Body of pancreas (tissue), 4 donors: ENCODE results near the gene PAPOLA. TPM values are rescaled to one million over a fixed set of nuclear protein-coding genes. Genes with fewer than 3 reads are reported as not detected.

Experiments
- ATAC-seq: fragments of 150-250 bp; one replicate; pipeline ENCODE4 v1.9.1; 2016
- DNase-seq, 4 donors: peaks; one replicate each; pipeline ENCODE4 v3.0.0-alpha.2; 2019
- H3K27ac ChIP-seq, 4 donors: fragments of 200-600 bp; sonication (generic); 1 replicate in 3 of 4; 2 replicates in 1 of 4; pipeline versions ENCODE4 v1.5.1 to v1.6.1; 2016 to 2019; ENCODE audit warnings: mild to moderate bottlenecking in 1 of 4, mixed read lengths in 1 of 4, moderate library complexity in 1 of 4
- H3K27me3 ChIP-seq, 2 donors: fragments of 200-600 bp; sonication (generic); one replicate each; pipeline ENCODE4 v1.6.0; 2016; ENCODE audit warnings: mild to moderate bottlenecking in 1 of 2
- H3K36me3 ChIP-seq, 2 donors: fragments of 200-600 bp; sonication (generic); replicated peaks in 1 of 2; 2 replicates each; pipeline ENCODE4 v1.5.1; 2016; ENCODE audit warnings: low read depth in 2 of 2; ENCODE audit not compliant: insufficient read depth in 1 of 2
- H3K4me1 ChIP-seq: fragments of 200-600 bp; sonication (generic); one replicate; pipeline ENCODE4 v1.6.0; 2016
- H3K4me3 ChIP-seq, 2 donors: fragments of 200-600 bp; sonication (generic); 1 replicate in 1 of 2; 2 replicates in 1 of 2; pipeline ENCODE4 v1.5.1; 2016 to 2019
- H3K9me3 ChIP-seq, 3 donors: fragments of 200-600 bp; sonication (generic); 1 replicate in 2 of 3; 2 replicates in 1 of 3; pipeline ENCODE4 v1.5.1; 2016
- CTCF ChIP-seq, 7 experiments: fragments of 450-650 bp in 4 of 7; fragments of 200-600 bp in 3 of 7; sonication (generic) in 3 of 7; IDR thresholded peaks; one replicate each; pipeline ENCODE4 v1.5.1; 2016 to 2019; ENCODE audit warnings: antibody characterized with exemption in 7 of 7
- POLR2A ChIP-seq, 3 donors: fragments of 450-650 bp; IDR thresholded peaks; one replicate each; pipeline ENCODE4 v1.6.1; 2016; ENCODE audit warnings: antibody characterized with exemption in 3 of 3, mild to moderate bottlenecking in 2 of 3
- WGBS, 2 donors: methylation state at CpG; one replicate each; pipeline ENCODE4 v1.1.5; 2017; 5-methylcytosine and 5-hydroxymethylcytosine counted together
- intact Hi-C: fragments of 100-400 bp; cut with DNase I; formaldehyde crosslinking; loops from one replicate; pipeline ENCODE4 v1.15.1; 2023
- total RNA-seq, 2 donors: library from RNA; depleted of rRNA; stranded (reverse); fragments of >200 nt; gene quantifications; one replicate each; pipeline ENCODE4 v1.1.0, GENCODE V29; 2016

PAPOLA gene
- total RNA-seq, 2 donors from 2014 or later = 122 to 163 TPM

- H3K27me3 ChIP-seq = no peaks in the 10 kb centered on the region
- no peaks in the 10 kb centered on the region for H3K36me3 ChIP-seq
- no peak overlapping the region for H3K4me3 ChIP-seq
- peaks cover 6% of the 10 kb centered on the region for H3K4me1 ChIP-seq
- H3K9me3 ChIP-seq = no peaks in the 10 kb centered on the region
- no peak for ATAC-seq
- WGBS, 2 donors = 83 to 91% methylated on average over 5 of the region's 5 CpGs
- H3K27ac ChIP-seq = no peak overlapping the region
- TF ChIP-seq CTCF (IDR thresholded peaks at IDR 0.05) = no peak
- no peak for TF ChIP-seq POLR2A (IDR thresholded peaks at IDR 0.05)
- intact Hi-C loops = no loop called here
- DNase-seq = no peak
Measured at GRCh38 chr14:96597680-96598079, 95.5 kb downstream of the PAPOLA start.

- TF ChIP-seq POLR2A (IDR thresholded peaks at IDR 0.05) (no peak), CTCF (IDR thresholded peaks at IDR 0.05) (no peak)
- Histone ChIP-seq H3K9me3 (no peaks in the 10 kb centered on the region), H3K4me1 (no peaks in the 10 kb centered on the region), H3K36me3 (no peaks in the 10 kb centered on the region), H3K27ac (no peak overlapping the region), H3K27me3 (no peaks in the 10 kb centered on the region), H3K4me3 (no peak overlapping the region)
- DNase-seq = no peak
- ATAC-seq = no peak
- intact Hi-C loops = no loop called here
- WGBS, 2 donors = 56 to 63% methylated on average over 12 to 14 of the region's 14 CpGs
Measured at GRCh38 chr14:96598332-96598928, 96.2 kb downstream of the PAPOLA start.

- WGBS, 2 donors = 81 to 83% methylated on average over 10 of the region's 10 CpGs
- intact Hi-C loops = no loop called here
- no peak for DNase-seq
- no peaks in the 10 kb centered on the region for H3K9me3 ChIP-seq
- no peak for TF ChIP-seq POLR2A (IDR thresholded peaks at IDR 0.05)
- no peak for TF ChIP-seq CTCF (IDR thresholded peaks at IDR 0.05)
- no peak overlapping the region for H3K27ac ChIP-seq
- ATAC-seq = no peak
- no peaks in the 10 kb centered on the region for H3K27me3 ChIP-seq
- no peaks in the 10 kb centered on the region for H3K36me3 ChIP-seq
- H3K4me3 ChIP-seq = no peak overlapping the region
- no peaks in the 10 kb centered on the region for H3K4me1 ChIP-seq
Measured at GRCh38 chr14:96599076-96599475, 96.9 kb downstream of the PAPOLA start.

GRCh38 chr14:96602186-96602585 lies 100.0 kb downstream of the PAPOLA start:
- Histone ChIP-seq H3K4me3 (no peak overlapping the region), H3K9me3 (no peaks in the 10 kb centered on the region), H3K36me3 (no peaks in the 10 kb centered on the region), H3K27ac (no peak overlapping the region), H3K27me3 (no peaks in the 10 kb centered on the region), H3K4me1 (no peaks in the 10 kb centered on the region)
- no peak for DNase-seq
- no peak for ATAC-seq
- TF ChIP-seq CTCF (IDR thresholded peaks at IDR 0.05) (no peak), POLR2A (IDR thresholded peaks at IDR 0.05) (no peak)
- intact Hi-C loops = no loop called here
- WGBS, 2 donors = 79 to 100% methylated on average over 2 of the region's 2 CpGs
